Measurements from ENCODE around the gene GNPTG.

GNPTG gene

GRCh38 chr16:1333854-1334700, 17.7 kb upstream of the GNPTG start:
- DNase-seq (ENCODE audit: low spot score), result no peak

- no peak for DNase-seq (ENCODE audit: low spot score)
Observed at GRCh38 chr16:1334739-1335138, 17.0 kb upstream of the GNPTG start.

- DNase-seq (ENCODE audit: low spot score), result no peak
Observed at GRCh38 chr16:1335211-1335971, 16.3 kb upstream of the GNPTG start.

- no peak for DNase-seq (ENCODE audit: low spot score)
Observed at GRCh38 chr16:1335996-1336395, 15.7 kb upstream of the GNPTG start.

GRCh38 chr16:1336619-1337018, 15.1 kb upstream of the GNPTG start:
- DNase-seq (ENCODE audit: low spot score), result no peak

- DNase-seq (ENCODE audit: low spot score), result no peak
Observed at GRCh38 chr16:1337486-1337885, 14.2 kb upstream of the GNPTG start.

- no peak for DNase-seq (ENCODE audit: low spot score)
Observed at GRCh38 chr16:1338119-1338730, 13.5 kb upstream of the GNPTG start.

- no peak for DNase-seq (ENCODE audit: low spot score)
Observed at GRCh38 chr16:1338855-1339675, 12.7 kb upstream of the GNPTG start.

- DNase-seq (ENCODE audit: low spot score), result no peak
Observed at GRCh38 chr16:1340730-1341494, 10.8 kb upstream of the GNPTG start.

- DNase-seq (ENCODE audit: low spot score), result no peak
Observed at GRCh38 chr16:1341495-1342420, 10.0 kb upstream of the GNPTG start.

GRCh38 chr16:1342526-1343427, 9.0 kb upstream of the GNPTG start:
- peak; percentile 100 for DNase-seq (ENCODE audit: low spot score)

GRCh38 chr16:1343428-1344242, 8.1 kb upstream of the GNPTG start:
- DNase-seq (ENCODE audit: low spot score), result no peak

- no peak for DNase-seq (ENCODE audit: low spot score)
Observed at GRCh38 chr16:1344499-1344898, 7.2 kb upstream of the GNPTG start.

- DNase-seq (ENCODE audit: low spot score), result no peak
Observed at GRCh38 chr16:1345087-1345486, 6.6 kb upstream of the GNPTG start.

GRCh38 chr16:1345651-1346421, 5.9 kb upstream of the GNPTG start:
- no peak for DNase-seq (ENCODE audit: low spot score)

GRCh38 chr16:1346422-1347285, 5.1 kb upstream of the GNPTG start:
- DNase-seq (ENCODE audit: low spot score), result no peak
